HL-60 (cell line): Measurements from ENCODE around the gene SLC17A9.
A peak's percentile ranks its signal among the peaks of the same experiment; 100 is the strongest.

Experiments
- DNase-seq, 2 experiments: peaks; one replicate each; pipeline ENCODE4 v3.0.0-alpha.2; 2010 to 2020; ENCODE audit warnings: low read depth in 1 of 2, low spot score in 1 of 2
- H3K27ac ChIP-seq: fragments of 250-450 bp; sonication (Bioruptor Pico); replicated peaks from 2 replicates; pipeline ENCODE4 v1.5.1; 2020; ENCODE audit warnings: mild to moderate bottlenecking, moderate library complexity
- H3K27me3 ChIP-seq: fragments of 250-450 bp; sonication (Bioruptor Pico); 2 replicates; pipeline ENCODE4 v1.5.1; 2021; ENCODE audit warnings: mild to moderate bottlenecking, moderate library complexity; ENCODE audit not compliant: insufficient read depth, poor library complexity, severe bottlenecking
- H3K4me3 ChIP-seq: replicated peaks from 2 replicates; pipeline ENCODE4 v1.5.1; 2011; ENCODE audit warnings: mild to moderate bottlenecking, control low read depth, low read length; ENCODE audit not compliant: insufficient read depth
- GABPA ChIP-seq: IDR thresholded peaks from 2 replicates; pipeline ENCODE4 v1.6.1; 2012; ENCODE audit warnings: low read depth
- POLR2AphosphoS5 ChIP-seq: IDR thresholded peaks from 2 replicates; pipeline ENCODE4 v1.6.1; 2012; ENCODE audit warnings: low read depth
- SPI1 ChIP-seq: IDR thresholded peaks from 2 replicates; pipeline ENCODE4 v1.6.1; 2012; ENCODE audit warnings: low read depth, mild to moderate bottlenecking, borderline replicate concordance
- TF ChIP-seq, protein P1 (sequence below): IDR thresholded peaks from one replicate; pipeline ENCODE4 v1.5.1; 2011; ENCODE audit warnings: low read length, control low read depth, inconsistent platforms; ENCODE audit not compliant: insufficient read depth
- TF ChIP-seq, protein P2 (sequence below): IDR thresholded peaks from 2 replicates; pipeline ENCODE4 v1.6.1; 2012; ENCODE audit warnings: low read depth; ENCODE audit not compliant: insufficient replicate concordance

Gene SLC17A9

DNA sequence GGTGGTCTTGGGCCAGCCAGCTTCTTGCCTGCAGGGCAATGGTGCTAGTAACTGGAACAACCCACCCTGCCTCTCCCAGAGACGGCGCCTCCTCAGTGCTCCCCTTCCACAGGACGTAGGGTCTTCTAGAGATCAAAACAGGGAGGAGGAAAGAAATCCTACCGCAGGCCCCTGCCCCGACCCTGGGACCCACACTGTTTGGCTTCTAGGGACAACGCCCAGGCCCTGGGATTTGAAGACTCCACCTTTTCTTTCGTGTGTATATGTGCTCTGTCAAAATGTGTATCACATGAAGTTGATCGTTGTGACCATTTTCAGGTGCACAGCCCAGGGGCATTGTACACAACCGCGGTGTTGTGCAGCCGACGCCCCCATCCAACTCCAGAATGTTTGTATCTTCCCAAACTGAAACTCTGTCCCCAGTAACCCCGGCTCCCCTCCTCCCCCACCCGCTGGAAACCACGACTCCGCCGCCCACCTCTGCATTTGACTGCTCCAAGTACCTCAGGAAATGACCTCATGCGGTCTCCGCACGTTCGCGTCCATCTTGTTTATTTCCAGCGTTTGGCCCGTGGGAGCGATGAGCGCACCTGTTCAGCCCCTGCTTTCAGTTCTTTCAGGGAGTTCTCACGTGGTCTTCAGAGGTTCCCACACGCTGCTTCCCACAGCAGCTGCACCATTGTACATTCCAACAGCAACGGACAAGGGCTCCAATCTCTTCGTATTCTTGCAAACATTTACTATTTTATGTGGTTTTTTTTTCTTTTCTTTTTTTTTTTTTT, 57.7 kb downstream of the SLC17A9 start:
- peak in 1 of 2 experiments; percentile 4 for DNase-seq

DNA sequence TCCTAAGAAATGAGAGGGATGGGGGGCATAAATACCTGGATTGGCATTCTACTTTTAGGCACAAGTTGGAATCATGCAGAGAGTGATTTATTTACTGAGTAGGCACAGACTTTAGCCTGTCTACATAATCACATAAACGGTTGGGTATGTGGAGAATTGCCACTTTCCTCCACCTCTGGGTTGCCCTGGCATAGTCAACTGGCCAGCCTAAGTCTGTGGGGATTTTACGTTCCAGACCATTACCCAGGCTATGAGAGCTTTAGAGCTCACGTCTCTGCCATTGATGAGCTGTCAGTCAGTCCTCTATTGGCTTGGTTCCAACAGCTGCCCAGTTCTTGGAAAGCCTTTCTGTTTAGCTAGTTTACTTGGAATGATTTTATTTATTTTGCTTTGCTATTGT, 59.3 kb downstream of the SLC17A9 start:
- H3K4me3 ChIP-seq, result no peak overlapping the region
- H3K27me3 ChIP-seq, result peaks cover 69% of the 10 kb centered on the region
- H3K27ac ChIP-seq, result no peak overlapping the region
- DNase-seq, result no peak
- TF ChIP-seq, protein P1, sequence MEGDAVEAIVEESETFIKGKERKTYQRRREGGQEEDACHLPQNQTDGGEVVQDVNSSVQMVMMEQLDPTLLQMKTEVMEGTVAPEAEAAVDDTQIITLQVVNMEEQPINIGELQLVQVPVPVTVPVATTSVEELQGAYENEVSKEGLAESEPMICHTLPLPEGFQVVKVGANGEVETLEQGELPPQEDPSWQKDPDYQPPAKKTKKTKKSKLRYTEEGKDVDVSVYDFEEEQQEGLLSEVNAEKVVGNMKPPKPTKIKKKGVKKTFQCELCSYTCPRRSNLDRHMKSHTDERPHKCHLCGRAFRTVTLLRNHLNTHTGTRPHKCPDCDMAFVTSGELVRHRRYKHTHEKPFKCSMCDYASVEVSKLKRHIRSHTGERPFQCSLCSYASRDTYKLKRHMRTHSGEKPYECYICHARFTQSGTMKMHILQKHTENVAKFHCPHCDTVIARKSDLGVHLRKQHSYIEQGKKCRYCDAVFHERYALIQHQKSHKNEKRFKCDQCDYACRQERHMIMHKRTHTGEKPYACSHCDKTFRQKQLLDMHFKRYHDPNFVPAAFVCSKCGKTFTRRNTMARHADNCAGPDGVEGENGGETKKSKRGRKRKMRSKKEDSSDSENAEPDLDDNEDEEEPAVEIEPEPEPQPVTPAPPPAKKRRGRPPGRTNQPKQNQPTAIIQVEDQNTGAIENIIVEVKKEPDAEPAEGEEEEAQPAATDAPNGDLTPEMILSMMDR, result no peak
- TF ChIP-seq POLR2AphosphoS5 (no peak), SPI1 (no peak), GABPA (no peak)
- TF ChIP-seq, protein P2, sequence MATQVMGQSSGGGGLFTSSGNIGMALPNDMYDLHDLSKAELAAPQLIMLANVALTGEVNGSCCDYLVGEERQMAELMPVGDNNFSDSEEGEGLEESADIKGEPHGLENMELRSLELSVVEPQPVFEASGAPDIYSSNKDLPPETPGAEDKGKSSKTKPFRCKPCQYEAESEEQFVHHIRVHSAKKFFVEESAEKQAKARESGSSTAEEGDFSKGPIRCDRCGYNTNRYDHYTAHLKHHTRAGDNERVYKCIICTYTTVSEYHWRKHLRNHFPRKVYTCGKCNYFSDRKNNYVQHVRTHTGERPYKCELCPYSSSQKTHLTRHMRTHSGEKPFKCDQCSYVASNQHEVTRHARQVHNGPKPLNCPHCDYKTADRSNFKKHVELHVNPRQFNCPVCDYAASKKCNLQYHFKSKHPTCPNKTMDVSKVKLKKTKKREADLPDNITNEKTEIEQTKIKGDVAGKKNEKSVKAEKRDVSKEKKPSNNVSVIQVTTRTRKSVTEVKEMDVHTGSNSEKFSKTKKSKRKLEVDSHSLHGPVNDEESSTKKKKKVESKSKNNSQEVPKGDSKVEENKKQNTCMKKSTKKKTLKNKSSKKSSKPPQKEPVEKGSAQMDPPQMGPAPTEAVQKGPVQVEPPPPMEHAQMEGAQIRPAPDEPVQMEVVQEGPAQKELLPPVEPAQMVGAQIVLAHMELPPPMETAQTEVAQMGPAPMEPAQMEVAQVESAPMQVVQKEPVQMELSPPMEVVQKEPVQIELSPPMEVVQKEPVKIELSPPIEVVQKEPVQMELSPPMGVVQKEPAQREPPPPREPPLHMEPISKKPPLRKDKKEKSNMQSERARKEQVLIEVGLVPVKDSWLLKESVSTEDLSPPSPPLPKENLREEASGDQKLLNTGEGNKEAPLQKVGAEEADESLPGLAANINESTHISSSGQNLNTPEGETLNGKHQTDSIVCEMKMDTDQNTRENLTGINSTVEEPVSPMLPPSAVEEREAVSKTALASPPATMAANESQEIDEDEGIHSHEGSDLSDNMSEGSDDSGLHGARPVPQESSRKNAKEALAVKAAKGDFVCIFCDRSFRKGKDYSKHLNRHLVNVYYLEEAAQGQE, result no peak

More for the DNA sequence above, 57.7 kb downstream of the SLC17A9 start:
- no peak for TF ChIP-seq GABPA
- TF ChIP-seq SPI1, result no peak
- TF ChIP-seq, protein P2, result no peak
- no peak for TF ChIP-seq POLR2AphosphoS5
- peaks cover 76% of the 10 kb centered on the region for H3K27me3 ChIP-seq
- no peak overlapping the region for H3K4me3 ChIP-seq
- H3K27ac ChIP-seq, result no peak overlapping the region

DNA sequence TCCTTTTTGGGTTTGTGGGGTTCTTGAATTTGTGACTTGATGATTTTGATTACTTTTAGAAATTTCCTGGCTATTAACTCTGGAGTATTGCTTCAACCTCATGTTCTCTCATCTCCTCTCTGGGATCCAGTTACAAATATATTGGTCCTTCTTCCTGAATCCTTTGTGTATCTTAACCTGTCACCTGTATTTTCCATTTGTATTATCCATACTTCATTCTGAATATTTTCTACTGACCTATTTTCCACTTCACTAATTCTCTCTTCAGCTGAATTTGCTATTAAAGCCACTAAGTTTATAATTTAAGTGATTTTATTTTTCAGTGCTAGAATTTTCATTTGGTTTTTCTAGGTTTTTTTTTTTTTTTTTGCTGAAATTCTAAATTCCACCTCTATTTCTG, 60.7 kb downstream of the SLC17A9 start:
- DNase-seq, result no peak
- Histone ChIP-seq H3K4me3 (no peak overlapping the region), H3K27ac (no peak overlapping the region), H3K27me3 (peaks cover 57% of the 10 kb centered on the region)
- no peak for TF ChIP-seq SPI1
- TF ChIP-seq, protein P1, result no peak
- TF ChIP-seq, protein P2, result no peak
- TF ChIP-seq POLR2AphosphoS5, result no peak
- no peak for TF ChIP-seq GABPA
